Osteoblast (primary cell): Measurements from ENCODE around the gene ARMH3. TPM values are rescaled to one million over a fixed set of nuclear protein-coding genes. Genes with fewer than 3 reads are reported as not detected.
"Not testable (repeated sequence)": the region's sequence is repeated elsewhere in the genome, so short reads cannot be mapped to it uniquely, and the experiment has no call there.

Experiments
- DNase-seq: peaks from one replicate; pipeline ENCODE4 v3.0.0; 2011; ENCODE audit warnings: low spot score, mixed read lengths; ENCODE audit not compliant: insufficient read length; ENCODE audit errors: missing footprints
- H2AFZ ChIP-seq: 2 replicates; pipeline ENCODE4 v1.6.0; 2011; ENCODE audit warnings: mild to moderate bottlenecking, low read length
- H3K27ac ChIP-seq: 2 replicates; pipeline ENCODE4 v1.5.1; 2011; ENCODE audit warnings: mild to moderate bottlenecking, low read depth, low read length, moderate library complexity
- H3K27me3 ChIP-seq: 2 replicates; pipeline ENCODE4 v1.6.0; 2012; ENCODE audit warnings: mild to moderate bottlenecking, control low read depth, inconsistent platforms, low read length, moderate library complexity; ENCODE audit not compliant: insufficient read depth
- H3K36me3 ChIP-seq: 2 replicates; pipeline ENCODE4 v1.5.1; 2011; ENCODE audit warnings: mild to moderate bottlenecking, low read length, control low read depth, moderate library complexity; ENCODE audit not compliant: insufficient read depth
- H3K4me1 ChIP-seq: 2 replicates; pipeline ENCODE4 v1.5.1; 2011; ENCODE audit warnings: mild to moderate bottlenecking, low read length, control low read depth, moderate library complexity; ENCODE audit not compliant: insufficient read depth
- H3K4me2 ChIP-seq: 2 replicates; pipeline ENCODE4 v1.6.0; 2011; ENCODE audit warnings: mild to moderate bottlenecking, low read length; ENCODE audit not compliant: insufficient read depth
- H3K4me3 ChIP-seq: fragments of 200-600 bp; sonication (generic); 3 replicates; pipeline ENCODE4 v1.5.1; 2012; ENCODE audit warnings: mild to moderate bottlenecking, low read length, inconsistent platforms; ENCODE audit not compliant: insufficient read depth
- H3K79me2 ChIP-seq: 2 replicates; pipeline ENCODE4 v1.6.0; 2012; ENCODE audit warnings: mild to moderate bottlenecking, low read length, control low read depth, inconsistent platforms; ENCODE audit not compliant: insufficient read depth
- H3K9me3 ChIP-seq: 2 replicates; pipeline ENCODE4 v1.5.1; 2011; ENCODE audit warnings: low read depth, low read length, control low read depth
- H4K20me1 ChIP-seq: 2 replicates; pipeline ENCODE4 v1.6.0; 2012; ENCODE audit warnings: mild to moderate bottlenecking, low read length, control low read depth; ENCODE audit not compliant: insufficient read depth
- total RNA-seq: library from RNA; depleted of rRNA; stranded (reverse); fragments of >200 nt; gene quantifications from 2 replicates; pipeline ENCODE4 v1.2.3, GENCODE V29; 2012
- TF ChIP-seq, protein P1 (sequence below): IDR thresholded peaks from 2 replicates; pipeline ENCODE4 v1.5.1; 2011; ENCODE audit warnings: mild to moderate bottlenecking, low read depth, low read length, moderate library complexity; ENCODE audit errors: extremely low read depth

Gene ARMH3
- total RNA-seq, 1 donor = 9.4 TPM

DNA sequence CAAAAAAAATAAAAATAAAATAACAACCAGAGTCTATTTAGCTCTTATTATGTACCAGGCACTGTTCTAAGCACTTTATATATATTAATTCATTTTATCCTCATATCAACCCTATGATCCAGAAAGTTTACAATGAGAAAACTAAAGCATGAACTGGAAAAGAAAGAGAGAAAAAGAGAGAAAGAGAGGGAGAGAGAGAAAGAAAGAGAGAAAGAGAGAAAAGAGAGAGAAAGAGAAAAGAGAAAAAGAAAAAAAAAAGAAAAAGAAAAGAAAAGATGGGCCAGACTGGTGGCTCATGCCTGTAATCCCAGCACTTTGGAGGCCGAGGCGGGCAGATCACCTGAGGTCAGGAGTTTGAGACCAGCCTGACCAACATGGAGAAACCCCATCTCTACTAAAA, 9.9 kb downstream of the ARMH3 start:
- no peak for DNase-seq
- TF ChIP-seq, protein P1, sequence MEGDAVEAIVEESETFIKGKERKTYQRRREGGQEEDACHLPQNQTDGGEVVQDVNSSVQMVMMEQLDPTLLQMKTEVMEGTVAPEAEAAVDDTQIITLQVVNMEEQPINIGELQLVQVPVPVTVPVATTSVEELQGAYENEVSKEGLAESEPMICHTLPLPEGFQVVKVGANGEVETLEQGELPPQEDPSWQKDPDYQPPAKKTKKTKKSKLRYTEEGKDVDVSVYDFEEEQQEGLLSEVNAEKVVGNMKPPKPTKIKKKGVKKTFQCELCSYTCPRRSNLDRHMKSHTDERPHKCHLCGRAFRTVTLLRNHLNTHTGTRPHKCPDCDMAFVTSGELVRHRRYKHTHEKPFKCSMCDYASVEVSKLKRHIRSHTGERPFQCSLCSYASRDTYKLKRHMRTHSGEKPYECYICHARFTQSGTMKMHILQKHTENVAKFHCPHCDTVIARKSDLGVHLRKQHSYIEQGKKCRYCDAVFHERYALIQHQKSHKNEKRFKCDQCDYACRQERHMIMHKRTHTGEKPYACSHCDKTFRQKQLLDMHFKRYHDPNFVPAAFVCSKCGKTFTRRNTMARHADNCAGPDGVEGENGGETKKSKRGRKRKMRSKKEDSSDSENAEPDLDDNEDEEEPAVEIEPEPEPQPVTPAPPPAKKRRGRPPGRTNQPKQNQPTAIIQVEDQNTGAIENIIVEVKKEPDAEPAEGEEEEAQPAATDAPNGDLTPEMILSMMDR = no peak
- Histone ChIP-seq H3K27ac (no peak overlapping the region), H3K79me2 (peaks cover 71% of the 10 kb centered on the region), H4K20me1 (peaks cover 54% of the 10 kb centered on the region), H2AFZ (no peak overlapping the region), H3K4me2 (no peak overlapping the region), H3K9me3 (no peaks in the 10 kb centered on the region), H3K4me3 (no peak overlapping the region), H3K27me3 (no peaks in the 10 kb centered on the region), H3K4me1 (no peaks in the 10 kb centered on the region), H3K36me3 (no peaks in the 10 kb centered on the region)

DNA sequence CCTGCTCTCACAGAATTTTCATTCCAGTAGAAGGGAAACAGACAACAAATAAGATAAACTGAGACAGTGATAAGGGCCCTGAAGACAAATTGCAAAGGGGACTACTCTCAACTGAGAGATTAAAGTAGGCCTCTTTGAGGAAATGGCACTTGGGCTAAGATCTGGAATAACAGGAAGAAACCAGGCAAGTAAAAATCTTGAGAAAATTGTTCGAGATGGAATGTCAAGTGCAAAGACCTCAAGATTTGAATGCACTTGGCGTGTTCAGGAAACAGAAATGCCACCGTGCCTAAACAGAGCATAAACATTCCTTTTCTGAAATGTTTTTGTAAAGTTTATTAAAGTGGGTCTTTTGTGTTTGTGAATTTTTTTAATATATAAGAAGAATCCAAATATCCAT, 10.7 kb downstream of the ARMH3 start:
- Histone ChIP-seq H3K36me3 (no peaks in the 10 kb centered on the region), H3K79me2 (peaks cover 70% of the 10 kb centered on the region), H3K4me2 (no peak overlapping the region), H3K27ac (no peak overlapping the region), H3K9me3 (no peaks in the 10 kb centered on the region), H3K4me3 (no peak overlapping the region), H3K27me3 (no peaks in the 10 kb centered on the region), H2AFZ (no peak overlapping the region), H3K4me1 (no peaks in the 10 kb centered on the region), H4K20me1 (peaks cover 58% of the 10 kb centered on the region)
- TF ChIP-seq, protein P1 = no peak
- no peak for DNase-seq

DNA sequence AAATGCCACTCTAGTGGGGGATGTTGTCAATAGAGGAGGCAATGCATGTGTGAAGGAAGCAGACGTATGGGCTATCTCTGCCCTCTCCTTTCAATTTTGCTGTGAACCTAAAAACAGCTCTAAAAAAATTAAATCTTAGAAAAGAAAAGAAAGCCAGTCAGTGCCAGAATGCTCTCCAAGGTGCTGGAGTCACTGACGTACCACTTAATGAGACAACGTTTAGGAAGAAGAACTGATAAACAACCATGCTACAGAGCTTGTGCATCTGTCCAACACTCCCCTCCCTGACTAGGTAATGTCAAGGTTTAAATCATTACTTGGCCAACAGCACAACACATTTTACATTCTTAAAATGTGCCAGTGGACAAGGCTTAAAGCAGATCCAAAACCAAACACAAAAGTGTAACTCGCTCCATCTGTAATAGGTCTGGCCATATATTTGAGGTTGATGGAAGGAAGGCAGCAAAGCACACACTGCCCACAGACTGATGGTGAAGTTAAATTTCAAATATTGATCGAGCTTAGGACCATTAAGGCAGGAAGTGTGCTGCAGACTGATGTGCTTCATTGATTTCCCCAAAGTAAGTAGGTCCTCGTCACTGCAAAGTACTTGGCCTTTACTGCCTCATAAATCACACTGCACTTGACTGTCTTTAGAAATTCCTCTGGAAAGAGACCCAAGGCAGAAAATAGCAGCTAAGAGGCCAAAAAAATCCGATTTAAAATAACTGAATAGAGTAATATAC, 15.5 kb downstream of the ARMH3 start:
- H3K79me2 ChIP-seq = peaks cover 38% of the 10 kb centered on the region
- H3K9me3 ChIP-seq = no peaks in the 10 kb centered on the region
- H3K4me1 ChIP-seq = no peaks in the 10 kb centered on the region
- peaks cover 5% of the 10 kb centered on the region for H3K36me3 ChIP-seq
- no peaks in the 10 kb centered on the region for H3K27me3 ChIP-seq
- DNase-seq = peak; percentile 78
- H2AFZ ChIP-seq = no peak overlapping the region
- peaks cover 42% of the 10 kb centered on the region for H4K20me1 ChIP-seq
- TF ChIP-seq, protein P1 = no peak
- H3K4me3 ChIP-seq = no peak overlapping the region
- no peak overlapping the region for H3K27ac ChIP-seq
- no peak overlapping the region for H3K4me2 ChIP-seq

DNA sequence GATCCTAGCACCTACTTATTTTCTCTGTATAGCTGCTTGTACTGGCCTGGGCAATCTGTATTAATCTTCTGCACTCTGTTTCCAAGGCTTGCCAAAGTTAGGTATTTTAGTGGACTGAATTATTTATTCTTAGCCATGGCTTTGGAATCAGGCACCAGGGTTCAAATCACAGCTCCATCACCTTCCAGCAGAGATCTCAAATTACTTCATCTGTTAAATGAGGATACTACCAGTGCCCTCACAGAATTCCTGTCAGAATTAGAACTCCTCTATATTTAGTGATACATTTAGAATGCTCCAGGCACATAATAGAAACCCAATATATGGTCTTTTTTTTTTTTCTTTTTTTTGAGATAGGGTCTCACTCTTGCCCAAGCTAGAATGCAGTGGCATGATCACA, 17.6 kb downstream of the ARMH3 start:
- no peak overlapping the region for H3K27ac ChIP-seq

DNA sequence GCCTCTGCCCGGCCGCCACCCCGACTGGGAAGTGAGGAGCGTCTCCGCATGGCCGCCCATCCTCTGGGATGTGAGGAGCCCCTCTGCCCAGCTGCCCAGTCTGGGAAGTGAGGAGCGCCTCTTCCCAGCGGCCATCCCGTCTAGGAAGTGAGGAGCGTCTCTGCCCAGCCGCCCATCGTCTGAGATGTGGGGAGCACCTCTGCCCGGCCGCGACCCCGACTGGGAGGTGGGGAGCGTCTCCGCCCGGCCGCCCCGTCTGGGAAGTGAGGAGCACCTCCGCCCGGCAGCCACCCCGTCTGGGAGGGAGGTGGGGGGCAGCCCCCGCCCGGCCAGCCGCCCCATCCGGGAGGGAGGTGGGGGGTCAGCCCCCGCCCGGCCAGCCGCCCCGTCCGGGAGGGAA, 20.2 kb downstream of the ARMH3 start:
- not testable (repeated sequence) for H3K9me3 ChIP-seq, H3K4me1 ChIP-seq, H4K20me1 ChIP-seq, H3K27me3 ChIP-seq, DNase-seq, H3K4me3 ChIP-seq, H2AFZ ChIP-seq, H3K27ac ChIP-seq, H3K79me2 ChIP-seq, H3K4me2 ChIP-seq
- peaks cover 13% of the 10 kb centered on the region for H3K36me3 ChIP-seq

More for the DNA sequence above, 17.6 kb downstream of the ARMH3 start:
- no peak overlapping the region for H3K4me3 ChIP-seq
- H3K9me3 ChIP-seq = no peaks in the 10 kb centered on the region
- H4K20me1 ChIP-seq = peaks cover 25% of the 10 kb centered on the region
- no peaks in the 10 kb centered on the region for H3K27me3 ChIP-seq
- TF ChIP-seq, protein P1 = no peak
- H3K79me2 ChIP-seq = peaks cover 23% of the 10 kb centered on the region
- no peak overlapping the region for H2AFZ ChIP-seq
- no peak overlapping the region for H3K4me2 ChIP-seq
- no peaks in the 10 kb centered on the region for H3K4me1 ChIP-seq
- peaks cover 5% of the 10 kb centered on the region for H3K36me3 ChIP-seq
- no peak for DNase-seq
